H54 (cell line): Measurements from ENCODE around the gene LSM4.
A peak's percentile ranks its signal among the peaks of the same experiment; 100 is the strongest.

Experiments used
- DNase-seq: peaks from one replicate; pipeline ENCODE4 v3.0.0; 2011; ENCODE audit warnings: low spot score, mixed read lengths; ENCODE audit not compliant: insufficient read length
- FAIRE-seq: peaks from 3 replicates; lab custom pipeline; 2011; peaks lifted over from hg19 to GRCh38; lab: Jason Lieb, UNC
- POLR2A ChIP-seq: IDR thresholded peaks from 2 replicates; pipeline ENCODE4 v1.6.1; 2011; ENCODE audit warnings: low read depth, mild to moderate bottlenecking, low read length

The LSM4 gene

DNA sequence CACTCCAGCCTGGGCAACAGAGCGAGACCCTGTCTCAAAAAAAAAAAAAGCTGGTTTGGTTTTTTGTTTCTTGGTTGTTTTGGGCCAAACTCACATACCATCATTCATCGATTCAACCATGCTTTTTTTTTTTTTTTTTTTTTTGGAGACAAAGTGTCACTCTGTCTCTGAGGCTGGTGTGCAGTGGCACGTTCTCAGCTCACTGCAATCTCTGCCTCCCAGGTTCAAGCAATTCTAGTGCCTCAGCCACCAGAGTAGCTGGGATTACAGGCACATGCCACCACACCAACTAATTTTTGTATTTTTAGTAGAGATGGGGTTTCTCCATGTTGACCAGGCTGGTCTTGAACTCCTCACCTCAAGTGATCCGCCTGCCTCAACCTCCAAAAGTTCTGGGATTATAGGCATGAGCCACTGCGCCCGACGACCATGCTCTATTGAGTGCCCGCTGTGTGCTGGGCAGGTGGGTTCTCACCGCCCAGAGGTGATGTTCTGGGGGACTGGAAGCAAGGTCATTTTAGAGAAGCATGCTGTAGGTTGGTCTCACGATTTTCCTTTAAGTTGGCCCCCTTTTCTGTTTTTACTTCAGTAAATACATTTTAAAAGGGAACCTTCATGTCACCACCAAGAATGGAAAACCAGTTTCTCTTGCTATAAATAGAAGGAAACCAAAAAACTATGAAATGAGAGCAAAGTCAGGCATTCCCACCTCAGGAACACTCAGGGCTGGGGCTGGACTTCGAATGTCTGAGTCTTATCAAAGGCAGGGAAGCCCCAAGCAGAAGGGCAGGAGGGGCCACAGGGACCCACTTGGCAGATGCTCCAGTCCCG lies 33.2 kb downstream of the LSM4 start:
- FAIRE-seq (no peak), DNase-seq (no peak)
- no peak for TF ChIP-seq POLR2A

DNA sequence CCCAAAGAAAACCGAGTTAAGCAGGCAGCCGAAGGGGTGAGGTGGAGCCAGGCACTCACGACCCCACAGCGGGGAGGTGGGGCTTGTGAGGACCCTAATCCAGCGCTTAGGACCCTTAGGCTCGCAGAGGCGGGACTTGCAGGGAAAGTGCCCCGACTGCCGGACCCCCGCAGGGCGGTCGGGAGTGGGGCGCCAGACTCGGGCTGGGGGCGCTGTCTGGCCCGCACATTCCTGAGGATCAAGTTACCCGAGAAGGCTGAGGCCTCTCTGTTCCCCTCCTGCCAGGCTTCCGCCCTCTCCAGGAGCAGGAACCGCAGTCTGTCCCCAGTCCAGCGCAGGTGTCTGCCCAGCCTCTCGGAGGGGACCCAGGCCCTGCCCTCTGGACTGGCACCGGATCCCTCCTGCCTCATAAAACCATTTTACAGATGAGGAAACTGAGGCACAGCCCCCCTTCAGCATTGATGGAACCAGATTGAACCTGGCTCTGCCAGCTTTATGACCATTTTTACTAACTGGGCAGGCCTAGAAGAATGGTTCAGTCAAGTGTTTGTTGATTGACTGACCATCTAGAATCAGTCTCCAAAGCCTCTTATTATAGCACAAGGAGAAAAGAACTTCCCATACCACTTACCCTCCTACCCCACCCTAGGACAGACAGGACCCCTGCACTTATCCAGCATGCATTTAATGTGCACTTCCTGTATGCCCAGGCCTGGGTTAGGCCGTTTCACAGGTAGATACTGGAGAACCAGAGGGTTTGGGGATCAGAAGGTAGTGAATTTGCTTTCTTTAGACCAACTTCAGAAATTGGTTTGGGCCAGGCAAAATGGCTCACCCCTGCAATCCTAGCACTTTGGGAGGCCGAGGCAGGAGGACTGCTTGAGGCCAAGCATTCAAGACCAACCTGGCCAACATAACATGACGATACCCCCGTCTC lies 34.8 kb downstream of the LSM4 start:
- DNase-seq = no peak

DNA sequence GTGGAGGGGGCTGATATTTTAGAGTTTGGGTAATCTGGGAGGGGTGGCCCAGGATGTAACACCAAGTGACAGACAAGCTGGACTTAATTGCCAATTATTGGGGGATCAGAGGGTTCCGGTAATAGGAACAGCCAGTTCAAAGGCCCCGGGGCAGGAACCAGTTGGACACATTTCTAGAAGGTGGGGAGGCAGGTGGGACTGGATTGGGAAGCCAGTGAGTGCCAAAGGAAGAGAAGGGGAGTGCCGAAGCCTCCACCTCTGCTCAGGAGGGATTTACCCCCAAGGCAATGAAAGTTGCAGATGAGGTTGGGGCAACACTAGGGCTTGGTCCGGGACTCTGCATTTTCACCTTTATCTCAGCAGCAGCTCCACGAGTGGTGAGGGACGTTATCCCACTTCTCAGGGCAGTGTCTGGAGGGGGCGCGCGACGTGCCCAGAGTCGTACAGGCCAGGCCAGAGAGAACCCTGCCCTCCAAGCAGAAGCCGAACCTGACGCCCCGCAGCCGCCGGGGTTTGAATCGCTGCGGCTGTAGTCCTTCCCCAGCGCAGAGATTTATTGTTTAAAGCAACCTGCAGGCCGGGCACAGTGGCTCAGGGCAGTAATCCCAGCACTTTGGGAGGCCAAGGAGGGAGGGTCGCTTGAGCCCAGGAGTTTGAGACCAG lies 35.8 kb downstream of the LSM4 start:
- no peak for FAIRE-seq

More for the DNA sequence above, 34.8 kb downstream of the LSM4 start:
- TF ChIP-seq POLR2A = no peak
- FAIRE-seq = no peak

DNA sequence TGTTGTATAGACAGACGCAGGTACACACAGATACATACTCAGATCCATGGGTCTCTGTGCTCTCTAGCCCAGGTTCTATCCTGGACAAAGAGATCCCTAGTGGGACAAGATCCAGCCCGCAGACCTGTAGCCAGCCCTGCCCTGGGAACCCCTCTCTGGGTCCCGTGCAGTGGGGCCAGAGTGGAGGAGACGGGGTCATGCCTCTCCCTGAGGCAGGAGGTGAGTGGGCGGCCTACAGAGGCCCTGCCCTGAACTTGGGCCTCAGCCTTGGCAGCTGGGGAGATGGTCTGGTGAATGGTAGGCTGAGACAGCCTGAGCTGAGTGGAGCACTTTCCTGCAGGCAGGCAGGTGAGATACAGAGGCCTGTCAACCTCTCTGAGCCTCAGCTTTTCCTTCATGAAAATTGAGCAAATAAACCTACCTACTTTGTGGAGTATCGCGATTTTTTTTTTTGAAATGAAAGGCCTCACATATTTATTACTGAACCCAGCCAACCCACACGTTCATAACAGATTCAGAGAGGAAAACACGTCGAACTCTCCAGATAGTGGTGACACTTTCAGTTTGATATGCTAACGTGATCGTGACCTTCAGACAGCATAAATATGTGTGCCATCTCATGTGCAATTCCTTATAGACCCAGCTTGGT lies 38.0 kb downstream of the LSM4 start:
- DNase-seq (no peak), FAIRE-seq (no peak)
- TF ChIP-seq POLR2A = no peak

More for the DNA sequence above, 35.8 kb downstream of the LSM4 start:
- TF ChIP-seq POLR2A = no peak
- no peak for DNase-seq

DNA sequence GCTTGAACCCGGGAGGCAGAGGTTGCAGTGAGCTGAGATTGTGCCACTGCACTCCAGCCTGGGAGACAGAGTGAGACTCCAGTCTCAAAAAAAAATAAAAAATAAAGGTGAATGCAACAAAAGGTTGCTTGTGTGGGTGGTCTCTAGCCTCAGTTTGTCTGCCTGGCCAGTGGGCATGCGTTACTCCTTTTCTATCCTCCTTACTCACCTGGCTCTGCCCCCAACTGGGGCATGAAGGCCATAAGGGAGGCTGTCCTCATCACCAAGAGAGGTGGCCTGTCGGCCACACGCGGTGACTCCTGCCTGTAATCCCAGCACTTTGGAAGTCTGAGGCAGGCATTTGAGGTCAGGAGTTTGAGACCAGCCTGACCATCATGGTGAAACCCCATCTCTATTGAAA lies 39.5 kb downstream of the LSM4 start:
- DNase-seq (no peak), FAIRE-seq (no peak)
- no peak for TF ChIP-seq POLR2A

DNA sequence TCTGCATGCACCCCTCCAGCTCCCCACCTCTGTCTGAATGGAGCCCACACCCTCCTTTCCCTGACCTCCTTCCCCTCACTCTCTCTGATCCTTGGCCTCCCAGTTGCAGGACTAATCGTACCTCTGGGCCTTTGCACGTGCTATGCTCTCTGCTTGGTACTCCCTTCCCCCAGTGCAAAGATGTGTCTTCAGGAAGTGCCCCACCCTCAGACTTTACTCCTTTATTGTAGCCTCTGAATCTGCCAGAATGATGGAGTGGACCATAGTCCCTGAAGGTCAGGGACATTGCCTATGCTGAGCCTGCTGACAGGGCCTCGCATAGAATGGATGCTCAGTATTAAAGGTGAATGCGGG lies 40.1 kb downstream of the LSM4 start:
- FAIRE-seq = no peak

DNA sequence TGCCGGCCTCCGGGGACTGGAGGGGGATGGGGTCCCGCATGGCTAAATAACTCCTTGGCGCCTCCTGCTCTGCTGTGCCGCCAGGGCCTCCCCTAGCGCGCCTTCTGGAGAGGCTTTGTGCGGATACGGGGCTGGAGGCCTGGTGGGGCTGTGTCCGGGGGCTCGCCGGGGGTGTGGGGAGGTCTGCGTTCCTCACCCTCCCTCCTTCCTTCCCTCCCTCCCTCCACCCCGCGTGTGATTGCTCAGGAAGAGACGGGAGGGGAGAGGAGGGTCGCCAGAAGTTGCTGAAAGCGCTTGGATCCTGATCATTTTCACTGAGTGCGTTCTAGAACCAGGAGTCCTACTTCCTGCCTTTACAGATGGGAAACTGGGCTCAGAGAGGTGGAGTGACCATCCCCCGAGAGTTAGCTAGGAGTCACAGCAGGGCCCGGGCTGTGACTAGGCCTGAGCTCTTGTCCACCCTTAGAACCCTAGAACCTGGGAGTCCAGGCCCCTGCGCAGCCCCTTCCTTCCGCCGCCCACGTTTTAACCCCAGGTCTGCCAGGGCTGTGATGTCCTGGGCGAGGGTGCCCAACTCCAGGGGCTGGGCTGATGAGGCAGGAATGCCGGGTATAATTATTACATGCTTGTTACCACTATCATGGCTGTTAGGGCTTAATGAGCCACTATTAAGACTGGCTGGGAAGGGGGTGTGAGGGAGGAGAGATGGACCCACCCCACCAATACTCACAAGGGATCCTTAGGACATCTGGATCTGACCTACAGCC lies 40.7 kb downstream of the LSM4 start:
- peak; percentile 74 for TF ChIP-seq POLR2A
- DNase-seq (peak; percentile 55), FAIRE-seq (no peak)

More for the DNA sequence above, 40.1 kb downstream of the LSM4 start:
- no peak for TF ChIP-seq POLR2A
- no peak for DNase-seq

DNA sequence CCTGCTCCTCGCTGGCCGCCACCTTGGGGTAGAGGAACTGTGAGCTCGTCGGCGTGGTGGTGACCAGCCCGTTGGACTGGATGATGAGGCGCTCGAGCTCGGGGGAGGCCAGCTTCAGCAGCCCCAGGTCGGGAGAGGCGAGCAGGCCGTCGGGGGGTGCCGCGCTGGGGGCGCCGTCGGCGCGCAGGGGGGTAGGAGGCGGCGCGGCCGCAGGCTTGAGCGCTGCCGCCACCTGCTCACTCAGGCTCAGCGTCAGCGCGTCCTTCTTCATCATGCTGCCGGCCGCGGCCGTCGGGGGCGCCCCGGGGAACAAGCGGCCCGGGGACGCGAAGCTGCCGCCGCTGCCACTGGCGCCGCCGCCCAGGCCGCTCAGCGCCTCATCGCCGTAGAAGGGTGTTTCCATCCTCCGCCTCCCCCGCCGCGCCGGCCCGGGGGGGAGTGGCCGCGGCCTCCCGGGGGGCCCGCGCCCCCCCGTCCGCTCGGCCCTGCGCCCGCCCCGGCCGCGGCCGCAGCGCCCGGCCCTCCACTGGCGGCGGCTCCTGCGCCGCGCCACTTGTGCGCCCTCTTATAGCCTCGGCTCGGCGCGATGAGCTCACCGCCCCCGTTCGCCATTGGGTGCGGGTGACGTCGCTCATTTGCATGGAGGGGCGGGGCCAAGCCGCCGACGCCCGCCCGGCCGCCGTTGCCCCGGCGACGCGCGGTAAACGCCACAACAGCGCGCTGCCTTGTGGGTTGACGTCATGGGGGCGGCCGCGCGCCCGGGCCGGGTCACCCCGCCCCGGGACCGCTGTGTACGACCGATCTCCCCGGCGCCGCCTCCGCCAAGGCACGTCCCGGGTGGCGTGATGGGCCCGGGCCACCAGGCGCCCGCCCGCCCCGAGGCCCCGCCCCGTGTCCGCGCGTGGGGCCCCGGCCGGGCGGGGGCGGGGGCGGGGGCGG lies 41.5 kb downstream of the LSM4 start, which contains the start of gene JUND:
Gene JUND (minus strand): TSS at position 541 of the 939 bp plus-strand sequence. CDS start 138 bp downstream, at position 403.
- FAIRE-seq = no peak
- TF ChIP-seq POLR2A = peak; percentile 95
- peak; percentile 95 for DNase-seq

DNA sequence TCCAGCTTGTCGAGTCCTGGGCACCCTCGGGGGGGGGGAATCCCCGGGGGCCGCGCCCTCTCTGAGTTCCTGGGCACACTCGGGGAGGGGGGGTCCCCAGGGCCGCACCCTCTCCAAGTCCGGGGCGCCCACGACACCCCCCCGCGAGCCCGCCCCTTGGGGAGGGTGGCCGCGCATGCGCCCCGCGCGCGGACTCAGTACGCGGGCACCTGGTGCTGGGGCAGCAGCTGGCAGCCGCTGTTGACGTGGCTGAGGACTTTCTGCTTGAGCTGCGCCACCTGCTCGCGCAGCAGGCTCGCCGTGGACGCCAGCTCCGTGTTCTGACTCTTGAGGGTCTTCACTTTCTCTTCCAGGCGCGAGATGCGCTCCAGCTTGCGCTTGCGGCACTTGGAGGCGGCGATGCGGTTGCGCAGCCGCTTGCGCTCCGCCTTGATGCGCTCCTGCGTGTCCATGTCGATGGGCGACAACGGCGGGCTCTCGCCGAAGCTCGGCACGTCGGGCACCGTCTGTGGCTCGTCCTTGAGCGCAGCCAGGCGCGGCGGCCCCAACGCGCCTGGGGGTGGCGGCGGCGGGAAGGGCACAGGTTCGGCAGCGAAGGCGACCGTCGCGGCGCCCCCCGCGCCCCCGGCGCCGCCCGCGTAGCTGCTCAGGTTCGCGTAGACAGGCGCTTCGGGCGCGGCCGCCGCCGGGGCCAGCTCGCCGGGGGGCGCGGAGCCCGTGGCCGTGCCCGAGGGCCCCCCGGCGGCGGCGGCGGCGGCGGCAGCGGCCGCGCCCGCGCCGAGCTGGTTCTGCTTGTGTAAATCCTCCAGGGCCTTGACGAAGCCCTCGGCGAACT lies 42.4 kb downstream of the LSM4 start:
- FAIRE-seq = no peak
- DNase-seq = peak; percentile 86
- TF ChIP-seq POLR2A = peak; percentile 64

DNA sequence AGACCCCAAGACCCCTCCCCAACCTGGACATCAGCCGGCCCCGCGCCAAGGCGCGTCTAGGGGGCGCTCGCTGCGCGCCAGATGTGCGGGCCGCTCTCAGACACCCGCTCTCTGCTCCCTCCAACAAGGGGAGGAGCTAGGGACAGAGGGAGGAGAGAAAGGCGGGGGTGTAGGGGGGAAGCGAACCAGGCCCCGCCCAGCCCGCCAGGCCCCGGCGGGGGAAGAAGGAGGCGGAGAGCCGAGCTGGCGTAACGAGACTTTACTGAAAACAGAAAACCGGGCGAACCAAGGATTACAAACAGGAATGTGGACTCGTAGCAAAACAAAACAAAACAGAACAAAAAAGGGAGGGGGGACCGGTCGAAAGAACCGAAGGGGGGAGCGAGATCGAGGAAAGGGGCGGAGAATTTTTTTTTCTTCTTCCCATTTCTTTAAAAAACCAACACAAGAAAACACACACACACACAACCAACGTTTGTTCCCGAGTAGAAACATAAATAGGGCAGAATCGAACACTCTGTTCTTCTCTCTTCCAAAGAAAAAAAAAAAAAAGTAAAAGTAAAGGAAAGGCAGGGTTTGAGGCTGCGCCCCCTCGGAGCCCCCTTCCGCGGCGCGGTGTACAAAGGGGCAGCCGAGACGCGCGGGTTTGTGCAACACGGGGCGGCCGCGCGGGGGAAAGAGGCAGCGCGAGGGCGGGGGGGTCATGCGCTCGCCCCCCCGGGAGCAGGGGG lies 43.2 kb downstream of the LSM4 start:
- DNase-seq (peak; percentile 87), FAIRE-seq (no peak)
- peak; percentile 18; the same call in 1 of the 2 replicates for TF ChIP-seq POLR2A
